Sciatic nerve (tissue), 1 donor: ENCODE results near the gene KCNV2. TPM values are rescaled to one million over a fixed set of nuclear protein-coding genes. Genes with fewer than 3 reads are reported as not detected.

Experiments used
- total RNA-seq: library from RNA; stranded (reverse); fragmentation: NEBNext Ultra II Directional; extraction: Animal tissue kit (Norgen Biotek cat#: 25700); gene quantifications from one replicate; pipeline ENCODE4 v1.2.1, GENCODE V29; 2021
- donor health status: DM: no; HTN: no; CAD: no.

Gene KCNV2
- total RNA-seq, 1 donor from 2014 or later: not detected

Other genes with a start within 250 kb of the KCNV2 start
- gene VLDLR, start 95.7 kb upstream of the KCNV2 start, total RNA-seq: 25.8 TPM
- 46.7 TPM for gene PUM3, start 126.6 kb downstream of the KCNV2 start, total RNA-seq